ENCODE data around the gene ZNF425. TPM values are rescaled to one million over a fixed set of nuclear protein-coding genes. Genes with fewer than 3 reads are reported as not detected.

The ZNF425 gene
- total and polyA plus RNA-seq, 9 of the 15 experiments (the other 6 are each of a cell fraction or from before 2014, with no cell fraction given) = 0.03 to 0.89 (median 0.54) TPM

DNA sequence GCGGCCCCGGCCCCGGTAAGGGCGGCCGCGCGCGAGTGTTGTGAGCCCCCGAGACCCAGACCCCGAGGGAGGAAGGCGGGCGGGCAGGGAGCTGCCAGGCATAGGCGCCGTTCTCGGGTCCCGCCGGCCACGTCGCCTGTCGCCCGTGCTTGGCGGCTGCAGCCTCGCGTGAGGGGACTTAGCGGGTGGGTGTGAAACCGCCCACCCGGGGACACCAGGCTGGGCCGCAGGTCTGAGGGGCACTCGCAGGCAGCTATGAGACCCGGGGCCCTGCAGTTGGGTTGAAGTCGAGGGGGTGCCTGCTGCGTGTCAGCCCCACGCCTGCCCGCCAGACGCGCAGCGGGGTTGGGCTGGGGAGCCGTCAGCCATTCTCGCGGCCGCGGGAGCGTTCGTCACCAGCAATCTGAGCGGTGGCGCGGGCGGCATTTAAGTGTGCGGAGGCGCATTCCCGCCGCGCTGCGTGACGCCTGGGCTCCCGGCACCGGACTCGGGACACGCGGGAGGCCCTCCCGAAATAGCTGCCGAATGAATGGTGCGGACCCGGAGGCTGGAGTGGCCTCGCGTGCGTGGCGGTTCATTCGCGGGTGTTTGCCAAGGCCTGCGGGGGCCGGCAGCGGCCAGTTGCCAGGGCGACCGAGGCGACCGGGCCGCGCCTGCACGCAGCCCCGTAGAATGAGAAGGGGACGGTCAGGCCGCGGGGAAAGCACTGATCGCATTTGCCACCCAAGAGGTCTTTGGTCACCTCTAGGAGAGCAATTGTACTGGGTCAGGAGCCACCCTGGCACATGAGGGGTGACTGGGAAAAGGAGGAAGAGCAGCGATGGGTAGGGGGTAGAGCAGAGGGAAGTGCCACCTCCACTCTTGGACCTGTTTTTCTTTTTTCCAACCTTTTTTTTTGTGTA lies 21.9 kb upstream of the ZNF425 start (continued):
- TF ChIP-seq, protein P1, sequence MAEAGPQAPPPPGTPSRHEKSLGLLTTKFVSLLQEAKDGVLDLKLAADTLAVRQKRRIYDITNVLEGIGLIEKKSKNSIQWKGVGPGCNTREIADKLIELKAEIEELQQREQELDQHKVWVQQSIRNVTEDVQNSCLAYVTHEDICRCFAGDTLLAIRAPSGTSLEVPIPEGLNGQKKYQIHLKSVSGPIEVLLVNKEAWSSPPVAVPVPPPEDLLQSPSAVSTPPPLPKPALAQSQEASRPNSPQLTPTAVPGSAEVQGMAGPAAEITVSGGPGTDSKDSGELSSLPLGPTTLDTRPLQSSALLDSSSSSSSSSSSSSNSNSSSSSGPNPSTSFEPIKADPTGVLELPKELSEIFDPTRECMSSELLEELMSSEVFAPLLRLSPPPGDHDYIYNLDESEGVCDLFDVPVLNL (CRISPR knock-in tag; IDR thresholded peaks at IDR 0.05; ENCODE audit: low read depth) = peak; percentile 74; the same call in 1 of the 2 replicates
- no peak for TF ChIP-seq CEBPB (tag; IDR thresholded peaks at IDR 0.05)
- TF ChIP-seq SMARCE1 (IDR thresholded peaks at IDR 0.05) = peak; percentile 46; the same call in 1 of the 2 replicates
- TF ChIP-seq CEBPG (CRISPR knock-in tag; IDR thresholded peaks at IDR 0.05) = peak; percentile 35; the same call in 1 of the 2 replicates
- no peak for TF ChIP-seq CEBPG (tag; conservative IDR thresholded peaks at IDR 0.05 in 1 of 2, IDR thresholded peaks at IDR 0.05 in 1 of 2)
- TF ChIP-seq SMAD3 (CRISPR knock-in tag; conservative IDR thresholded peaks at IDR 0.05) = no peak
- TF ChIP-seq PHB2 (IDR thresholded peaks at IDR 0.05; ENCODE audit: low read depth) = no peak
- no peak for TF ChIP-seq RFX5 (IDR thresholded peaks at IDR 0.05; ENCODE audit: low read depth, low read length)
- TF ChIP-seq FOXK2 (conservative IDR thresholded peaks at IDR 0.05 in 1 of 2, IDR thresholded peaks at IDR 0.05 in 1 of 2; ENCODE audit: low read depth in 2 of 2) = no peak
- TF ChIP-seq, protein P2, sequence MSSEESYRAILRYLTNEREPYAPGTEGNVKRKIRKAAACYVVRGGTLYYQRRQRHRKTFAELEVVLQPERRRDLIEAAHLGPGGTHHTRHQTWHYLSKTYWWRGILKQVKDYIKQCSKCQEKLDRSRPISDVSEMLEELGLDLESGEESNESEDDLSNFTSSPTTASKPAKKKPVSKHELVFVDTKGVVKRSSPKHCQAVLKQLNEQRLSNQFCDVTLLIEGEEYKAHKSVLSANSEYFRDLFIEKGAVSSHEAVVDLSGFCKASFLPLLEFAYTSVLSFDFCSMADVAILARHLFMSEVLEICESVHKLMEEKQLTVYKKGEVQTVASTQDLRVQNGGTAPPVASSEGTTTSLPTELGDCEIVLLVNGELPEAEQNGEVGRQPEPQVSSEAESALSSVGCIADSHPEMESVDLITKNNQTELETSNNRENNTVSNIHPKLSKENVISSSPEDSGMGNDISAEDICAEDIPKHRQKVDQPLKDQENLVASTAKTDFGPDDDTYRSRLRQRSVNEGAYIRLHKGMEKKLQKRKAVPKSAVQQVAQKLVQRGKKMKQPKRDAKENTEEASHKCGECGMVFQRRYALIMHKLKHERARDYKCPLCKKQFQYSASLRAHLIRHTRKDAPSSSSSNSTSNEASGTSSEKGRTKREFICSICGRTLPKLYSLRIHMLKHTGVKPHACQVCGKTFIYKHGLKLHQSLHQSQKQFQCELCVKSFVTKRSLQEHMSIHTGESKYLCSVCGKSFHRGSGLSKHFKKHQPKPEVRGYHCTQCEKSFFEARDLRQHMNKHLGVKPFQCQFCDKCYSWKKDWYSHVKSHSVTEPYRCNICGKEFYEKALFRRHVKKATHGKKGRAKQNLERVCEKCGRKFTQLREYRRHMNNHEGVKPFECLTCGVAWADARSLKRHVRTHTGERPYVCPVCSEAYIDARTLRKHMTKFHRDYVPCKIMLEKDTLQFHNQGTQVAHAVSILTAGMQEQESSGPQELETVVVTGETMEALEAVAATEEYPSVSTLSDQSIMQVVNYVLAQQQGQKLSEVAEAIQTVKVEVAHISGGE (CRISPR knock-in tag; IDR thresholded peaks at IDR 0.05) = no peak
- peak; percentile 92 for TF ChIP-seq RFX1 (IDR thresholded peaks at IDR 0.05)
- no peak for TF ChIP-seq ZNF324 (CRISPR knock-in tag; IDR thresholded peaks at IDR 0.05)
- TF ChIP-seq THRAP3 (IDR thresholded peaks at IDR 0.05; ENCODE audit: borderline replicate concordance) = no peak
- TF ChIP-seq, protein P3, sequence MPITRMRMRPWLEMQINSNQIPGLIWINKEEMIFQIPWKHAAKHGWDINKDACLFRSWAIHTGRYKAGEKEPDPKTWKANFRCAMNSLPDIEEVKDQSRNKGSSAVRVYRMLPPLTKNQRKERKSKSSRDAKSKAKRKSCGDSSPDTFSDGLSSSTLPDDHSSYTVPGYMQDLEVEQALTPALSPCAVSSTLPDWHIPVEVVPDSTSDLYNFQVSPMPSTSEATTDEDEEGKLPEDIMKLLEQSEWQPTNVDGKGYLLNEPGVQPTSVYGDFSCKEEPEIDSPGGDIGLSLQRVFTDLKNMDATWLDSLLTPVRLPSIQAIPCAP (CRISPR knock-in tag; IDR thresholded peaks at IDR 0.05; ENCODE audit: borderline replicate concordance) = 0 out of 2 replicates have a peak, but pooled peaks have one; percentile 35
- TF ChIP-seq GTF2A2 (tag; IDR thresholded peaks at IDR 0.05) = no peak
- TF ChIP-seq, protein P4, sequence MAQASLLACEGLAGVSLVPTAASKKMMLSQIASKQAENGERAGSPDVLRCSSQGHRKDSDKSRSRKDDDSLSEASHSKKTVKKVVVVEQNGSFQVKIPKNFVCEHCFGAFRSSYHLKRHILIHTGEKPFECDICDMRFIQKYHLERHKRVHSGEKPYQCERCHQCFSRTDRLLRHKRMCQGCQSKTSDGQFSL (CRISPR knock-in tag; IDR thresholded peaks at IDR 0.05) = no peak
- TF ChIP-seq, protein P4 (tag; IDR thresholded peaks at IDR 0.05) = no peak
- TF ChIP-seq ATF7 (IDR thresholded peaks at IDR 0.05) = peak; percentile 35

Measured in K562 (cell line).